OCI-LY1 (cell line): ENCODE results near the gene NCOR1.

ENCODE experiments used
- H2AFZ ChIP-seq: fragments of 200-600 bp; sonication (generic), shearing (Covaris generic); 2 replicates; pipeline ENCODE4 v1.6.0; 2014; ENCODE audit warnings: antibody characterized with exemption, mild to moderate bottlenecking, low read length
- H3F3A ChIP-seq: fragments of 200-600 bp; sonication (generic), shearing (Covaris generic); 2 replicates; pipeline ENCODE4 v1.6.0; 2014; ENCODE audit warnings: mild to moderate bottlenecking, antibody characterized with exemption, low read length, moderate library complexity; ENCODE audit not compliant: insufficient read depth
- H3K27ac ChIP-seq: fragments of 200-600 bp; sonication (generic); 2 replicates; pipeline ENCODE4 v1.5.1; 2014; ENCODE audit warnings: low read length, mixed run types, mild to moderate bottlenecking, low read depth; ENCODE audit not compliant: poor library complexity, severe bottlenecking
- H3K27me3 ChIP-seq: fragments of 200-600 bp; sonication (generic); 2 replicates; pipeline ENCODE4 v1.6.0; 2014; ENCODE audit warnings: antibody characterized with exemption, mild to moderate bottlenecking, low read length, moderate library complexity; ENCODE audit not compliant: insufficient read depth
- H3K36me3 ChIP-seq: fragments of 200-600 bp; sonication (generic); 2 replicates; pipeline ENCODE4 v1.6.1; 2014; ENCODE audit warnings: mild to moderate bottlenecking, antibody characterized with exemption, low read length, moderate library complexity, mixed read lengths; ENCODE audit not compliant: insufficient read depth
- H3K4me1 ChIP-seq: fragments of 200-600 bp; sonication (generic); 2 replicates; pipeline ENCODE4 v1.5.1; 2014; ENCODE audit warnings: mild to moderate bottlenecking, low read length, moderate library complexity; ENCODE audit not compliant: insufficient read depth, severe bottlenecking
- H3K4me2 ChIP-seq: fragments of 200-600 bp; sonication (generic), shearing (Covaris generic); 2 replicates; pipeline ENCODE4 v1.6.1; 2014; ENCODE audit warnings: low read length
- H3K4me3 ChIP-seq: fragments of 200-600 bp; sonication (generic); 2 replicates; pipeline ENCODE4 v1.5.1; 2014; ENCODE audit warnings: low read length, low read depth, mild to moderate bottlenecking, mixed read lengths; ENCODE audit not compliant: poor library complexity, severe bottlenecking
- H3K79me2 ChIP-seq: fragments of 200-600 bp; shearing (Covaris generic); 2 replicates; pipeline ENCODE4 v1.6.1; 2016; ENCODE audit warnings: mixed run types, low read length, mixed read lengths; ENCODE audit not compliant: insufficient read depth
- H3K9ac ChIP-seq: fragments of 200-600 bp; sonication (generic), shearing (Covaris generic); 2 replicates; pipeline ENCODE4 v1.6.1; 2014; ENCODE audit warnings: mild to moderate bottlenecking, low read length, mixed read lengths
- H3K9me2 ChIP-seq: fragments of 200-600 bp; sonication (generic), shearing (Covaris generic); 2 replicates; pipeline ENCODE4 v1.6.1; 2014; ENCODE audit warnings: low read depth, mild to moderate bottlenecking, low read length, mixed read lengths
- H3K9me3 ChIP-seq: fragments of 200-600 bp; shearing (Covaris generic); 2 replicates; pipeline ENCODE4 v1.6.1; 2014; ENCODE audit warnings: low read length, mixed read lengths
- H4K20me1 ChIP-seq: fragments of 200-600 bp; sonication (generic), shearing (Covaris generic); 2 replicates; pipeline ENCODE4 v1.6.0; 2016; ENCODE audit warnings: mild to moderate bottlenecking, low read length; ENCODE audit not compliant: insufficient read depth
- EZH2 ChIP-seq: fragments of 200-600 bp; sonication (generic), shearing (Covaris generic); IDR thresholded peaks from 2 replicates; pipeline ENCODE4 v1.8.0; 2017; ENCODE audit warnings: borderline replicate concordance, mixed run types, mild to moderate bottlenecking, antibody characterized with exemption, low read length, moderate library complexity, mixed read lengths
- TF ChIP-seq, protein P1 (sequence below): fragments of 200-600 bp; sonication (generic), shearing (Covaris generic); IDR thresholded peaks from 2 replicates; pipeline ENCODE4 v1.5.1; 2017; ENCODE audit warnings: mild to moderate bottlenecking, antibody characterized with exemption, low read length, moderate library complexity, mixed read lengths

The NCOR1 gene

DNA sequence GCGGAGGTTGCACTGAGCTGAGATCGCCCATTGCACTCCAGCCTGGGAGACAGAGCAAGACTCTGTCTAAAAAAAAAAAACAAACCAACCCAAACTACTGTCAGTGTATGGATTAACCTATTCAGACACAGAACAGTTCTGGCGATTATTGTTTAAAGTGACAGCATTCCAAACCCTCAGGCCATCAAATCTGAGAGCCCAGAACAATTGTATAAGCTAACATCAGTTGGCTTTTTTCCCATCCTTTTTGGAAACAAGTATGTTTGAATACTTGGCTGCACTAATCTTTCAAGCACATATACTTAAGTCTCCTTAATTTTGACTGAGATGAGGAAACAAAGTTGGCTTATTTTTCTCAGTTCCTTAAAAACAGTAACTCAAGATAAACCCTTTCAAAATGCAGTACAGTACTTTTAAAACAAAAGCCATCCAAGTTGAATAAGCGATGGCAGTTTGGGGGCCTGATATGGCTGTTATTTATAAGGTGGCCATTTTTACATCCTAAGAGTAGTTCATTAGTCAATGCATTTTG lies 217.2 kb downstream of the NCOR1 start:
- Histone ChIP-seq H3F3A (peaks cover 3% of the 10 kb centered on the region; the same call in 1 of the 2 replicates), H3K27ac (no peak overlapping the region), H2AFZ (no peak overlapping the region), H4K20me1 (no peaks in the 10 kb centered on the region), H3K9me3 (no peaks in the 10 kb centered on the region; the same call in 1 of the 2 replicates), H3K4me3 (no peak overlapping the region), H3K4me1 (peaks cover 13% of the 10 kb centered on the region), H3K9me2 (no peaks in the 10 kb centered on the region), H3K9ac (no peak overlapping the region), H3K27me3 (no peaks in the 10 kb centered on the region), H3K79me2 (peaks cover 15% of the 10 kb centered on the region), H3K36me3 (peaks cover 24% of the 10 kb centered on the region), H3K4me2 (peak overlapping the region; percentile 76; the same call in 1 of the 2 replicates)
- TF ChIP-seq, protein P1, sequence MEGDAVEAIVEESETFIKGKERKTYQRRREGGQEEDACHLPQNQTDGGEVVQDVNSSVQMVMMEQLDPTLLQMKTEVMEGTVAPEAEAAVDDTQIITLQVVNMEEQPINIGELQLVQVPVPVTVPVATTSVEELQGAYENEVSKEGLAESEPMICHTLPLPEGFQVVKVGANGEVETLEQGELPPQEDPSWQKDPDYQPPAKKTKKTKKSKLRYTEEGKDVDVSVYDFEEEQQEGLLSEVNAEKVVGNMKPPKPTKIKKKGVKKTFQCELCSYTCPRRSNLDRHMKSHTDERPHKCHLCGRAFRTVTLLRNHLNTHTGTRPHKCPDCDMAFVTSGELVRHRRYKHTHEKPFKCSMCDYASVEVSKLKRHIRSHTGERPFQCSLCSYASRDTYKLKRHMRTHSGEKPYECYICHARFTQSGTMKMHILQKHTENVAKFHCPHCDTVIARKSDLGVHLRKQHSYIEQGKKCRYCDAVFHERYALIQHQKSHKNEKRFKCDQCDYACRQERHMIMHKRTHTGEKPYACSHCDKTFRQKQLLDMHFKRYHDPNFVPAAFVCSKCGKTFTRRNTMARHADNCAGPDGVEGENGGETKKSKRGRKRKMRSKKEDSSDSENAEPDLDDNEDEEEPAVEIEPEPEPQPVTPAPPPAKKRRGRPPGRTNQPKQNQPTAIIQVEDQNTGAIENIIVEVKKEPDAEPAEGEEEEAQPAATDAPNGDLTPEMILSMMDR, result no peak
- TF ChIP-seq EZH2, result no peak

DNA sequence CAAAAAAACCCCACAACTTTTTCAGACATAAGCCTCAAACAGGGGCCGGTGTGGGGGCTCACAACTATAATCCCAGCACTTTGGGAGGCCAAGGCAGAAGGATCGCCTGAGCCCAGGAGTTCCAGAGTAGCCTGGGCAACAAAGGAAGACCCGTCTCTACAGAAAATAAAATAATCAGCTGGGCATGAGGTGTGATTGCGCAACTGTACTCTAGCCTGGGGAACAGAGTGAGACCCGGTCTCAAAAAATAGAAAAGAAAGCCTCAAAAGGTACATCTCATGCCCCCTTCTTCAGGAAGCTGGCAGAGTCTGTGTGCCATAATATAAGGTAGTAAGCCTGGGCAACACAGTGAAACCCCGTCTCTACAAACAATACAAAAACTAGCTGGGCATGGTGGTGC lies 219.0 kb downstream of the NCOR1 start:
- H3F3A ChIP-seq, result peaks cover 3% of the 10 kb centered on the region; the same call in 1 of the 2 replicates
- H3K79me2 ChIP-seq, result peaks cover 13% of the 10 kb centered on the region
- no peaks in the 10 kb centered on the region for H3K9me2 ChIP-seq
- no peak overlapping the region for H2AFZ ChIP-seq
- H3K4me1 ChIP-seq, result peaks cover 13% of the 10 kb centered on the region
- H3K9me3 ChIP-seq, result no peaks in the 10 kb centered on the region; the same call in 1 of the 2 replicates
- no peak overlapping the region for H3K9ac ChIP-seq
- no peak overlapping the region for H3K27ac ChIP-seq
- H3K27me3 ChIP-seq, result no peaks in the 10 kb centered on the region
- no peak overlapping the region for H3K4me2 ChIP-seq
- peaks cover 11% of the 10 kb centered on the region for H3K36me3 ChIP-seq
- H3K4me3 ChIP-seq, result no peak overlapping the region
- H4K20me1 ChIP-seq, result no peaks in the 10 kb centered on the region
- no peak for TF ChIP-seq EZH2

DNA sequence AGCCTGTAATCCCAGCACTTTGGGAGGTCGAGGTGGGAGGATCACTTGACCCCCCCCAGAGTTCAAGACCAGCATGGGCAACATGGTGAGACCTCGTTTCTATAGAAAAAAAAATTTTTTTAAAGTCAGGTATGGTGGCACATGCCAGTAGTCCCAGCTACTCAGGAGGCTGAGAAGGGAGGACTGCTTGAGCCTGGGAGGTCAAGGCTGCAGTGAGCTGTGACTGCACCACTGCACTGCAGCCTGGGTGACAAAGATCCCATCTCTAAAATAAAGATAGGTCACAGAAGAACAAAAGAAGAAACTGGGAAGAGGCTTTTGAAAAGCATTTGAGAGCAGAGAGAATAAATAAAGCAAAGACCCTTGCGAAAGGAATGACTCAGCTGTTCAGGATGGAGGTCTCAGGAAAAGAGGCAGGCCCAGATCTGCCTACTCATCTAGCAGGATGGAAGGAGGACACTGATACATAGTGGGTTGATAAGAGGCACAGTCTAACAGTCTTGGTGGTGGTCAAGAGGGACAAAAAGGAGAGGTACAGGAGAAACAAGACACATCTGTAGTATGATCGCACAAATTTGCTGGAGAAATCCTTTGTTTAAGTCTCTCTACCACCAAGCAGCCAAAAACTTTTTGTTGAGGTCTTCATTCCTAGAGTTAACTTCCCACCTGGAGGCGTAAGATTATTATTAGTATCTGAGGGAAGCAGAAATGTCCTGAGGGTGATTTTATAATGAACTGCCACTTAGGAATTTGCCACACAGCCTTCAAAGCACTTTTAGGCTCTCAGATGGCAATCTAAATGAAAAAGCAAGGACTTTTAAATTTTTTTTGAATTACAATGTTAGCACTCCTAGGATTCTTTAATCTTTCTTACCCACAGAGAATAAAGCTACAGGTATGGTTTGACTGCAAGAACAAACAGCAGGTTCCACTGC lies 233.4 kb downstream of the NCOR1 start:
- no peaks in the 10 kb centered on the region for H3K27me3 ChIP-seq
- no peaks in the 10 kb centered on the region for H4K20me1 ChIP-seq
- H3K27ac ChIP-seq, result no peak overlapping the region
- H3K36me3 ChIP-seq, result peaks cover 20% of the 10 kb centered on the region
- H2AFZ ChIP-seq, result no peak overlapping the region
- no peak overlapping the region for H3K9ac ChIP-seq
- H3F3A ChIP-seq, result no peaks in the 10 kb centered on the region
- H3K4me3 ChIP-seq, result no peak overlapping the region
- TF ChIP-seq, protein P1, result no peak
- no peaks in the 10 kb centered on the region for H3K79me2 ChIP-seq
- no peak overlapping the region for H3K4me2 ChIP-seq
- no peaks in the 10 kb centered on the region for H3K4me1 ChIP-seq
- H3K9me3 ChIP-seq, result no peaks in the 10 kb centered on the region
- H3K9me2 ChIP-seq, result no peaks in the 10 kb centered on the region
